AG20443 (cell line): Measurements from ENCODE around the gene FIBP.

Source experiments
- DNase-seq: peaks from one replicate; pipeline ENCODE4 v3.0.0; 2012; ENCODE audit warnings: low spot score, mixed read lengths

Gene FIBP

GRCh38 chr11:65870706-65871681 lies 17.3 kb downstream of the FIBP start:
- DNase-seq: no peak

GRCh38 chr11:65870307-65870658 lies 18.0 kb downstream of the FIBP start:
- no peak for DNase-seq

- DNase-seq: no peak
These were observed 18.5 kb downstream of the FIBP start for GRCh38 chr11:65869643-65870306.

DNA sequence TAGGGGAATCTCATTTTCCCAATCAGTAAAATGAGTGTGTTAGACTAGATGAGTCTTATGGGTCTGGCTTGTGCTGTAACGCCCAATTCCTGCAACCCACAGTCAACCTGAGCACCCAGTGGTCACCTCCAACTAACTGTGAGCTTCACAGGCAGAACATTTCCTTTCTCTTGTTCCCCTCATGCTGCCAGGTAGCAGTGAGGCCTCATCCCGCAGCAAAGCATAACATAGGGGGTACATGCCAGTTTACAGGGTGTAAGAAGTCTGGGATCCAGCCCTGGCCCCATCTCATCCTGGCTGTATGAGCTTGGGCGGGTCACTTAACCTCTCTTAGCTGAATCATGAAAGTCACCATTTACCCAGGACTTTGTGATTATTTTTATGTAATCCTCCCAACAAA lies 19.4 kb downstream of the FIBP start:
- DNase-seq: no peak

DNA sequence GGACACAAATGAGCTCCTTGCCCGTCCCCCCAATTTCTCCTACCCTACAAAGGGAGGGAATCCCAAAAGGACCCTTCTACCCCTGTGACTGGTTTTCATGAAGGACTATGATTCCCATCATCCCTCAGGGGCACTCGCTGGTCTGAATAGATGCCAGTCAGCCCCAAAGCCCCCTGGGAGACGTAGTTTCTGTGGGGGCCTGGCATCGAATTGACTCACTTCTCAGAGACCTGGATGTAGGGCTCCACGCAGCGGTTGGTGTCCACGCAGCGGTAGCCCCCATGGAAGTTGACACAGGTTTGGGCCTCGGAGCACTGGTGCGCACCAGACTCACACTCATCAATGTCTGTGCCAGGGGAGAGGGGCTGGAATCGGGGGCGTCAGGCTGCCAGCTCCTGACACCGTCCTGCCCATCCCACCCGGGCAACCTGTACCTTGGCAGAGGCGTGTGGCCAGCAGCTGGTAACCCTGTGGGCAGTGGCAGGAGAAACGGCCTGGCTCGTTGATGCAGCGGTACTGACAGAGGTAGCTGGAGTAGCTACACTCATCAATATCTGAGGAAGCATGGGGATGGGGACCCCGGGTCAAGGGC lies 20.1 kb downstream of the FIBP start:
- DNase-seq: no peak

DNA sequence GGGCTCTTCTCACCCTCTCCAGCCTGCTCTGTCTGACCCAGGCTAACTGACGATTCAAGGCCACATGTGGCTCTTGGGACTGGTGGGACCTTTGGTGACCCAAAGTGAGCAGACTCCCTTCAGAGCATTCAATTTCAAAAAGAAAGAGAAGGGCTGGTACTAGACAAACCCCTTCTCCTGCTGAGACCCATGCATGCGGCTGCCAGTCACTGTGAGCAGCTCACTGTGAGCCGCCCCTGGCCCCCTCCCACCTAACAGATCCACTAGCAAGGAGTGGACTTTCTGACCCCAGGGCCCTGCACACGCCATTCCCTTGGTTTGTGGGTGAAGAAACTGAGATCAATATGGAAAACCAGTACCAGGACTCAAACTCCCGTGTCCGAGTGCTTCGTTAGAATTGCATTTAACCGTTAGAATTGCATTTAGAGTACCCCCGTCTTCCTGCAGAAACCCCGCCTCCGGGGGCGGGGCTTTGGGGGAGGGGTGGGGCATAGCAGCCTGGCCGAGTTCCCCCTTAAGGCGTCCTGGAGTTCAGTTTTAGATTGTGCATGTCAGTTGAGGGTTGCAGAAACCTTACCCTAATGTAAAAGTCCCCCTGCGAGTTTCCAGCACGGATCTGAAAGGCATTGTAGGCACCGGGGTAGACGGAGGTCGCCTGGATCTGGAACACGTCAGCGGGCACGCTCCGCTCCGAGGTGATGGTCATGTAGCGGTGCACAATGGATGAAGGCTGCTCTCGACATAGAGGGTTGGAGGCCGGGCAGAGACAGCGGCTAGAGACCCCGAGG lies 20.8 kb downstream of the FIBP start:
- no peak for DNase-seq

DNA sequence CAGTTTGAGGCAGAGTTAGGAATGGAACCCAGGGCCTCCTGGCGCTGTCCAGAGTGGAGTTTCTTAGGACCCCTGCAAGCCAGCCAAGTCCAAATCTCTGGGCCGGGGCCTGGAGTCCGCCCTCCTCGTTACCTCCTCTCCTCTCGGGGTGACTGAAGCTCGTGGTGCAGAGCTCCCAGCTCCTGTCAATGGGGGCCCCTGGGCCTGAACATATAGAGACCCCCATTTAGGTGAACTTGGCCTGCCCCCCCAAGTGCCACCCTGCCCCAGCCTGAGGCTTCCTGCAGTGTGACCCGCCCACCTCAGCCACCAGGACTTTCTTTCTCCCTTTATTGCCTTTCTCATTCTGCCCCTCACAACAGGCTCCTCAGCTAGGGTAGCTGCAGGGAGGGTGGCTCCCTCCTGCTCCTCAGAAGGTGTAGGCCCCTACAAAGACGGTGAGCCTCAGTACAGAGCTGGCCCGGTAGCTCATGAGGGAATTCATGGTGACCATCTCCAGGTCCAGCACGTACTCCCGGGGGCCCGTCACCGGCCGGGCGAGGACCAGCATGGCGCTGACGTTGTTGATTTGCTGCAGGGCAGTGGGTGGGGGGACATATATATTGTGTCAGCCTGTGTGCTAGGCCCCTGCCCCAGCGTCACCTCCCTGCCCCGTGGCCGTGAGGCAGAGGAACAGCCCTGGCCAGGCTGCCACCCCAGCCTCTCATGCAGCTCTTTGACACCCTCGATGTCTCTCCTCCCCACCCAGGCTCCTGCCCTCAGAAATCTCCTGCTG lies 21.6 kb downstream of the FIBP start:
- no peak for DNase-seq

DNA sequence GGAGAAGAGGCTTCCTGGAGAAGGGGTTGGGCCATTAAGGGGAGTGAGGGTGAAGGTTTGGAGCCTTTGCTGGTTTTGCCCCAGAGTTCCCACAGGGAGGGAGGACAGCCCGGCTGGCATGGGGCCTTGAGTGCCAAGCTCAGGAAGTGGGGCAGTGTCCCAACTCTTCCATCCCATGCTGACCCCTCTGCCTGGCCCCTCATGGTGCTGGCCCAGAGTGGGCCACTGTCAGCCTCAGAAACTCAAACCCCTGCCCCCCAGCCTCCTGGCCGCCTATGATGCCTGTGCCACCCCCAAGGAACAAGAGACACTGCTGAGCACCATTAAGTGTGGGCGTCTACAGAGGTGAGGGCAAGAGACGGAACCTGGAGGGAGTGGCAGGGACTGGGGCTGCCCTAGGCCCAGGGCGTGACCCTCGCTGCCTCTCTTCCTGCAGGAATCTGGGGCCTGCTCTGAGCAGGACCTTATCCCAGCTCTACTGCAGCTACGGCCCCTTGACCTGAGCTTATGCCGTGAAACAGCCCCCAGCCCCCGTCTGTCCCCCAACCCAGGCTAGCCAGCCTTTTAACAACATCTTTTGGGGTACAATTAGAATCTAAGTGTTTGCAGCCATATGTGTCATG lies 22.6 kb downstream of the FIBP start:
- no peak for DNase-seq

DNA sequence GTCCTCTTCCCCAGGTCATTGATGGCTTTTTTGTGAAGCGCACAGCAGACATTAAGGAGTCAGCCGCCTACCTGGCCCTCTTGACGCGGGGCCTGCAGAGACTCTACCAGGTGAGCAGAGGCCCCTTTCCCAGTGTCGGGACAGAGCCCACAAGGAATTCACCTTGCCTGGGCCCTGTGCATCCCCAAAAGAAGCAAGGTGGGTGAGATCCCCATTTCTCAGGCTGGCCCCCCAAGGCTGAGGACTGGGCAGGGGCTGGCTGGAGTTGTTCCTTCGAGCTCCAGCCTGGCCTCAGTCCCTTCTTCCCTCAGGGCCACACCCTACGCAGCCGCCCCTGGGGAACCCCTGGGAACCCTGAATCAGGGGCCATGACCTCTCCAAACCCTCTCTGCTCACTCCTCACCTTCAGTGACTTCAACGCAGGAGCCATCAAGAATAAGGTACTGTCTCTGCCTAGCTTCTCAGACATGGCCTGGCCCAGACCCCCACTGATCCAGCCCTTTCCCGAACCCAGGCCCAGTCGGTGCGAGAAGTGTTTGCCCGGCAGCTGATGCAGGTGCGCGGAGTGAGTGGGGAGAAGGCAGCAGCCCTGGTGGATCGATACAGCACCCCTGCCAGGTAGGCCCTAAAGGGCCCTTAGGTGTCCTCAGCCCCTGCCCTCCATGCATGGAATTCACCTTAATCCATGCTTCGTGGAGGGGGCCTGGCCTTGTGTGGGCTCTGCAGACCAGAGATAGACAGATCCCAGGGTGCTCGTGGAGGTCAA lies 23.4 kb downstream of the FIBP start:
- no peak for DNase-seq

GRCh38 chr11:65863889-65864705 lies 24.2 kb downstream of the FIBP start:
- DNase-seq: no peak

- no peak for DNase-seq
These were observed 25.1 kb downstream of the FIBP start for GRCh38 chr11:65862941-65863888.

DNA sequence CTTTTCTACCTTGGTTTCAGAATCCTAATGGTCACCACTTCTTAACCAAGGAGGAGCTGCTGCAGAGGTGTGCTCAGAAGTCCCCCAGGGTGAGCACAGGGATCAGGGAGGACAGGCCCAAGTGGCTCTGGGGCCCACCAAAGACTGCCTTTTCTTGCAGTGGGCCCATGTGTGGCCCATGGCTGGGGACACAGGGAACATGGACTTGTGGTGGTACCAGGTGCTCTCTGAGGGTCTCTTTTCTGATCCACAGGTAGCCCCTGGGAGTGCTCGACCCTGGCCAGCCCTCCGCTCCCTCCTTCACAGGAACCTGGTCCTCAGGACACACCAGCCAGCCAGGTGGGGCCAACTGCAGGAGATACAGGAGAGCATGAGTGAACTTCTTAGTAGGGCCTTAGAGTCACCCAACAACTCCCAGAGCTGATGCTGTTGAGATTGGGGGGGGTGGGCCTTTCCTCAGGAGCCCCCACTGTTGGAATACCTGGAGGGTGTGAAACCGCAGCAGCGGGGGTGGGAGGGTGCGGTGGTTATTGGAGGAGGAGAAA lies 26.0 kb downstream of the FIBP start:
- DNase-seq: no peak

DNA sequence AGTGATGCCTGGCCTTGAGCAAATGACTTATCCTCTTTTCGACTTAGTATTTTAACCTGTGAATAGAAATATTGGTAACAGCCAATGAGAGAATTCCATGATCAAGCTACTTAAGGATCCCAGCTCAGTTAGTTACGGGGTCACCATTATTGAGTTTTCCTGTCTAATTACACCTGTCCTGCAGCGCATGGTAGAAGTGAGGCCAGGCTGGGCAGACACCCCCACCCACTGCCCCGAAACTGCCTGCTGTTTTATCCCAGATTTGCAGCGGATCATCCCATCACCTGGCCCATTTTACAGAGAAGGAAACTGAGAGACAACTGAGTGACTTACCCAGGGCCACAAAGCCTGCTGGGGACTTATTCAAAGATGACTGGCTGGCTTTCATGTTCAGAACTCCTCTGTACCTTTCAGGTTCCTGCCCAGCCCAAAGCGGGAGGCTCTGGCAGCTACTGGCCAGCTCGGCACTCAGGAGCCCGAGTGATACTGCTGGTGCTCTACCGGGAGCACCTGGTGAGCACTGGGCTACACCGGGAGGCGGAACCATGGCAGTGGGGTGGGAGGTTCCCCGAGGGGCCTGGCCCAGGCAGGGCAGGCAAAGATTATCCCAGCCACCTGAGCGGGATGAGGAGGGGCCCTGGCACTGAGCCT lies 26.6 kb downstream of the FIBP start:
- no peak for DNase-seq

- DNase-seq: no peak
These were observed 27.1 kb downstream of the FIBP start for GRCh38 chr11:65861165-65861505.

DNA sequence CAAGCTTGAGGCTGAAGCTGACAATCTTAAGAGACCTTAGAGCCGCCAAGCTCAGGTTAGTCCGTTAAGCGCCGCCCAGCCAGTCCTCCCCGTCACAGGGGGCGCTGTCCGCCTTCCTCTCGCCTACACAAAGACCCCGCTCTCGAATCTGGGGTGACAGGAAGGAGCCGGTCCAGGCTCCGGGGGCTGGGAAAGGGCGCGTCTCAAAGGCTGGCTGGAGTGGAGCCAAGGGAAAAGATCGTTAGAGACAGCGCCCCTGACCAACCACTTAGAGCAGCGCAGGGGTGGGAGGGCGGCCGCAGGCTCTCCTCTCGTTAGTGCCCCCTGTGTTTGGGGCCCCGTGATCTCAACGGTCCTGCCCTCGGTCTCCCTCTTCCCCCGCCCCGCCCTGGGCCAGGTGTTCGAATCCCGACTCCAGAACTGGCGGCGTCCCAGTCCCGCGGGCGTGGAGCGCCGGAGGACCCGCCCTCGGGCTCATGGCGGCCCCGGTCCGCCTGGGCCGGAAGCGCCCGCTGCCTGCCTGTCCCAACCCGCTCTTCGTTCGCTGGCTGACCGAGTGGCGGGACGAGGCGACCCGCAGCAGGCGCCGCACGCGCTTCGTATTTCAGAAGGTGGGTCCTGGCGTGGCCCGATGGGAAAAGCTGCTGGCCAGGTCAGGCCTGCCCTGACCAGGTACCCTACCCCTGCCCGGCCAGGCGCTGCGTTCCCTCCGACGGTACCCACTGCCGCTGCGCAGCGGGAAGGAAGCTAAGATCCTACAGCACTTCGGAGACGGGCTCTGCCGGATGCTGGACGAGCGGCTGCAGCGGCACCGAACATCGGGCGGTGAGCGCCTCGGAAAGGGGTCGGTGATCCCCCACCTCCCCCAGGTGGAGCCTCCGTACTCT lies 27.8 kb downstream of the FIBP start, which contains the start of gene MUS81:
MUS81 (plus strand) TSS at position 156 of the 887 bp plus-strand sequence; CDS start at position 477, 321 bp downstream.
- peak; percentile 89 for DNase-seq

DNA sequence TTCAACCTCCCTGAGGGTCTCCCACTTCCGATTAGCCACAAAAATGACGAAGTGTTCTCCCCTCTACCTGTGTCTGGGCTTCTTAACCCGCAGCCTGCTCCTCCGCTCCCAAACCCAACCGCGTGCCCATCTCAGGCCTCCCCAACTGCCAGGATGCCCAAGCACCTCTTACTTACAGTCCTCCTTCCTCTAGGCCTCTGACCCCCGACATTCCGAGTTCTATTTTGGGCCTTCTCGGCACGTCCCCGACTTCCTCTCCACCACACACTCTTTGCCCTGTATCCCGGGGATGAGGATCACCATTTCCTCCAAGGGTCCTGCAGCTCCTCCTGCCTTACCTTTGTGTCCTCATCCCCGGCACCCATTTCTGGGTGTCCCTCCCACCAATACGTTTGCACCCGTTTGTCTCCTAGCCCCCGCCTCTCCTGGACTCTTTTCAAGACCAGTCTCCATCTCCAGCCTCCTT lies 28.4 kb downstream of the FIBP start:
- DNase-seq: no peak
